ENCODE measurements around the gene ATOH7.
"Not testable (repeated sequence)": the region's sequence is repeated elsewhere in the genome, so short reads cannot be mapped to it uniquely, and the experiment has no call there.

ATOH7 gene

GRCh38 chr10:68249297-68249696, 17.4 kb upstream of the ATOH7 start:
- H3K36me3 Mint-ChIP-seq, result no peaks in the 10 kb centered on the region
- peaks cover 11 to 16% of the 10 kb centered on the region in 2 donors for H3K4me1 Mint-ChIP-seq
- H3K27me3 Mint-ChIP-seq, result no peaks in the 10 kb centered on the region
- H3K27ac Mint-ChIP-seq, result no peak overlapping the region
- no peak overlapping the region for H3K4me3 Mint-ChIP-seq
- no peak for DNase-seq
- ATAC-seq (replicated peaks), result no peak
- H3K9me3 Mint-ChIP-seq, result no peaks in the 10 kb centered on the region

- Mint-ChIP-seq H3K27ac (no peak overlapping the region), H3K4me1 (peaks cover 11 to 16% of the 10 kb centered on the region in 2 donors), H3K36me3 (no peaks in the 10 kb centered on the region), H3K9me3 (no peaks in the 10 kb centered on the region), H3K27me3 (no peaks in the 10 kb centered on the region), H3K4me3 (no peak overlapping the region)
- ATAC-seq (replicated peaks) (no peak), DNase-seq (no peak)
These were observed 16.0 kb upstream of the ATOH7 start for GRCh38 chr10:68247931-68248330.

- H3K4me1 Mint-ChIP-seq; DNase-seq; H3K27me3 Mint-ChIP-seq; H3K9me3 Mint-ChIP-seq; ATAC-seq (replicated peaks); H3K36me3 Mint-ChIP-seq; H3K4me3 Mint-ChIP-seq; H3K27ac Mint-ChIP-seq: not testable (repeated sequence)
These were observed 14.5 kb upstream of the ATOH7 start for GRCh38 chr10:68246397-68246796.

GRCh38 chr10:68242051-68242450, 10.1 kb upstream of the ATOH7 start:
- peaks cover 0 to 7% of the 10 kb centered on the region in 2 donors for H3K27me3 Mint-ChIP-seq
- ATAC-seq (replicated peaks) (no peak), DNase-seq (no peak)
- no peaks in the 10 kb centered on the region for H3K36me3 Mint-ChIP-seq
- no peak overlapping the region for H3K4me3 Mint-ChIP-seq
- H3K4me1 Mint-ChIP-seq, result no peaks in the 10 kb centered on the region
- H3K27ac Mint-ChIP-seq, result no peak overlapping the region
- no peaks in the 10 kb centered on the region for H3K9me3 Mint-ChIP-seq

GRCh38 chr10:68239596-68240150, 7.8 kb upstream of the ATOH7 start:
- no peaks in the 10 kb centered on the region for H3K4me1 Mint-ChIP-seq
- no peaks in the 10 kb centered on the region for H3K36me3 Mint-ChIP-seq
- H3K27me3 Mint-ChIP-seq, result peaks cover 0 to 7% of the 10 kb centered on the region in 2 donors
- H3K4me3 Mint-ChIP-seq, result no peak overlapping the region
- no peak for ATAC-seq (replicated peaks)
- H3K27ac Mint-ChIP-seq, result no peak overlapping the region
- DNase-seq, result no peak
- H3K9me3 Mint-ChIP-seq, result no peaks in the 10 kb centered on the region

- Mint-ChIP-seq H3K27me3 (peaks cover under 1 to 7% of the 10 kb centered on the region in 2 donors), H3K9me3 (no peaks in the 10 kb centered on the region), H3K36me3 (no peaks in the 10 kb centered on the region), H3K27ac (no peak overlapping the region), H3K4me3 (no peak overlapping the region), H3K4me1 (no peaks in the 10 kb centered on the region)
- ATAC-seq (replicated peaks) (no peak), DNase-seq (no peak)
These were observed 7.2 kb upstream of the ATOH7 start for GRCh38 chr10:68239069-68239468.

- Mint-ChIP-seq H3K36me3 (no peaks in the 10 kb centered on the region), H3K27ac (no peak overlapping the region), H3K27me3 (peaks cover 7 to 14% of the 10 kb centered on the region in 2 donors), H3K4me3 (no peak overlapping the region), H3K4me1 (no peaks in the 10 kb centered on the region), H3K9me3 (no peaks in the 10 kb centered on the region)
- ATAC-seq (replicated peaks) (no peak), DNase-seq (no peak)
These were observed 6.5 kb upstream of the ATOH7 start for GRCh38 chr10:68238371-68238770.

GRCh38 chr10:68237173-68237572, 5.3 kb upstream of the ATOH7 start:
- Mint-ChIP-seq H3K4me1 (peaks cover 0 to 1% of the 10 kb centered on the region in 2 donors), H3K27ac (no peak overlapping the region), H3K27me3 (peaks cover 12 to 19% of the 10 kb centered on the region in 2 donors), H3K4me3 (no peak overlapping the region), H3K36me3 (no peaks in the 10 kb centered on the region), H3K9me3 (no peaks in the 10 kb centered on the region)
- ATAC-seq (replicated peaks) (no peak), DNase-seq (no peak)

- H3K27ac Mint-ChIP-seq, result no peak overlapping the region
- DNase-seq (no peak), ATAC-seq (replicated peaks) (no peak)
- H3K4me1 Mint-ChIP-seq, result peaks cover 3 to 8% of the 10 kb centered on the region in 2 donors
- no peaks in the 10 kb centered on the region for H3K9me3 Mint-ChIP-seq
- no peaks in the 10 kb centered on the region for H3K36me3 Mint-ChIP-seq
- H3K27me3 Mint-ChIP-seq, result peaks cover 19 to 21% of the 10 kb centered on the region in 2 donors
- H3K4me3 Mint-ChIP-seq, result no peak overlapping the region
These were observed 3.7 kb upstream of the ATOH7 start for GRCh38 chr10:68235581-68235980.

GRCh38 chr10:68235111-68235510, 3.2 kb upstream of the ATOH7 start:
- ATAC-seq (replicated peaks), result no peak
- H3K27ac Mint-ChIP-seq, result no peak overlapping the region
- H3K4me3 Mint-ChIP-seq, result no peak overlapping the region
- H3K4me1 Mint-ChIP-seq, result peaks cover 3 to 8% of the 10 kb centered on the region in 2 donors
- no peaks in the 10 kb centered on the region for H3K9me3 Mint-ChIP-seq
- no peaks in the 10 kb centered on the region for H3K36me3 Mint-ChIP-seq
- DNase-seq, result no peak
- H3K27me3 Mint-ChIP-seq, result peaks cover 19 to 22% of the 10 kb centered on the region in 2 donors

- Mint-ChIP-seq H3K9me3 (no peaks in the 10 kb centered on the region), H3K27ac (no peak overlapping the region), H3K4me1 (peaks cover 3 to 8% of the 10 kb centered on the region in 2 donors), H3K36me3 (no peaks in the 10 kb centered on the region), H3K4me3 (no peak overlapping the region), H3K27me3 (peaks cover 33 to 36% of the 10 kb centered on the region in 2 donors)
- DNase-seq, result no peak
- ATAC-seq (replicated peaks), result no peak
These were observed 1.1 kb upstream of the ATOH7 start for GRCh38 chr10:68233046-68233445.

GRCh38 chr10:68231106-68231816, 652 bp downstream of the ATOH7 start:
- peak; percentile 39 for DNase-seq

GRCh38 chr10:68230268-68230667, 1.6 kb downstream of the ATOH7 start:
- ATAC-seq (replicated peaks), result no peak

More at GRCh38 chr10:68231106-68231816, 652 bp downstream of the ATOH7 start:
- Mint-ChIP-seq H3K27me3 (peaks cover 38 to 45% of the 10 kb centered on the region in 2 donors), H3K9me3 (no peaks in the 10 kb centered on the region), H3K27ac (peak overlapping the region; percentile 68), H3K4me3 (peak overlapping the region; percentile 81 to 85), H3K36me3 (no peaks in the 10 kb centered on the region), H3K4me1 (peaks cover 3 to 8% of the 10 kb centered on the region in 2 donors)
- ATAC-seq (replicated peaks), result peak; percentile 95 to 96

GRCh38 chr10:68224810-68225209, 7.1 kb downstream of the ATOH7 start:
- H3K4me1 Mint-ChIP-seq, result peaks cover 0 to 2% of the 10 kb centered on the region in 2 donors
- no peak for ATAC-seq (replicated peaks)
- no peak for DNase-seq
- H3K36me3 Mint-ChIP-seq, result no peaks in the 10 kb centered on the region
- H3K4me3 Mint-ChIP-seq, result no peak overlapping the region
- H3K9me3 Mint-ChIP-seq, result no peaks in the 10 kb centered on the region
- no peak overlapping the region for H3K27ac Mint-ChIP-seq
- peaks cover 16 to 26% of the 10 kb centered on the region in 2 donors for H3K27me3 Mint-ChIP-seq

More at GRCh38 chr10:68230268-68230667, 1.6 kb downstream of the ATOH7 start:
- no peak overlapping the region for H3K4me3 Mint-ChIP-seq
- DNase-seq, result no peak
- H3K9me3 Mint-ChIP-seq, result no peaks in the 10 kb centered on the region
- no peak overlapping the region for H3K27ac Mint-ChIP-seq
- peaks cover 38 to 45% of the 10 kb centered on the region in 2 donors for H3K27me3 Mint-ChIP-seq
- H3K36me3 Mint-ChIP-seq, result no peaks in the 10 kb centered on the region
- peaks cover 3 to 8% of the 10 kb centered on the region in 2 donors for H3K4me1 Mint-ChIP-seq

- Mint-ChIP-seq H3K36me3 (no peaks in the 10 kb centered on the region), H3K27me3 (peaks cover 11 to 15% of the 10 kb centered on the region in 2 donors), H3K27ac (no peak overlapping the region), H3K4me1 (peaks cover 0 to 3% of the 10 kb centered on the region in 2 donors), H3K4me3 (no peak overlapping the region), H3K9me3 (no peaks in the 10 kb centered on the region)
- peak in 1 of 2 donors; percentile 41 for ATAC-seq (replicated peaks)
- no peak for DNase-seq
These were observed 8.3 kb downstream of the ATOH7 start for GRCh38 chr10:68223535-68224165.

All from stimulated activated naive B cell treated with anti-CD40 and anti-IgM and Interleukin-4, amounts not matched to agents 10 μg/mL and 1 μg/mL and 100 μg/mL, for 72 hours (primary cell).